IMR-90 (cell line): Measurements from ENCODE around the gene RNF19B. TPM values are rescaled to one million over a fixed set of nuclear protein-coding genes. Genes with fewer than 3 reads are reported as not detected.

ENCODE experiments used
- ATAC-seq: fragments of 200-7000 bp; cut with Tn5 transposase; 2 replicates; pipeline ENCODE4 v1.9.1; 2020; ENCODE audit warnings: low read depth, mild to moderate bottlenecking, moderate library complexity
- BruUV-seq: library from RNA; stranded (reverse); fragments of 400-500 nt; replicated peaks from 2 replicates; lab custom pipeline; 2021; lab: Mats Ljungman, UMichigan
- CTCF ChIA-PET: fragments of 300-600 bp; formaldehyde crosslinking; extraction: SDS; loops from one replicate; lab custom pipeline; 2021; ENCODE audit warnings: antibody characterized with exemption; lab: Yijun Ruan, JAX
- POLR2A ChIA-PET: fragments of 300-600 bp; sonication (Branson Sonifier 250); formaldehyde crosslinking; loops from one replicate; lab custom pipeline; 2022; ENCODE audit warnings: antibody characterized with exemption; ENCODE audit not compliant: unreplicated experiment; lab: Charles Lee
- DNase-seq: peaks from one replicate; pipeline ENCODE4 v3.0.0; 2013
- H2AFZ ChIP-seq: replicated peaks from 2 replicates; pipeline ENCODE3; 2013; ENCODE audit warnings: low read length, mild to moderate bottlenecking; ENCODE audit not compliant: poor library complexity
- H2AK5ac ChIP-seq: 2 replicates; pipeline ENCODE4 v1.6.1; 2013; ENCODE audit warnings: low read depth, low read length, inconsistent platforms
- H2AK9ac ChIP-seq: replicated peaks from 2 replicates; pipeline ENCODE3; 2013; ENCODE audit warnings: mild to moderate bottlenecking, low read depth, low read length, moderate library complexity; ENCODE audit not compliant: poor library complexity
- H2BK120ac ChIP-seq: 2 replicates; pipeline ENCODE4 v1.6.1; 2013; ENCODE audit warnings: low read depth, low read length, inconsistent platforms
- H2BK15ac ChIP-seq: 3 replicates; pipeline ENCODE4 v1.6.1; 2013; ENCODE audit warnings: low read depth, low read length, inconsistent platforms
- H2BK20ac ChIP-seq: 2 replicates; pipeline ENCODE4 v1.6.1; 2013; ENCODE audit warnings: low read depth, mild to moderate bottlenecking, inconsistent platforms, low read length, moderate library complexity
- H2BK5ac ChIP-seq: 2 replicates; pipeline ENCODE4 v1.6.1; 2013; ENCODE audit warnings: mild to moderate bottlenecking, low read depth, low read length, inconsistent platforms; ENCODE audit not compliant: poor library complexity, severe bottlenecking
- H3K14ac ChIP-seq: replicated peaks from 2 replicates; pipeline ENCODE4 v1.6.1; 2013; ENCODE audit warnings: low read depth, low read length, inconsistent platforms
- H3K18ac ChIP-seq: 2 replicates; pipeline ENCODE4 v1.6.1; 2013; ENCODE audit warnings: low read depth, low read length, control low read depth
- H3K23ac ChIP-seq: 2 replicates; pipeline ENCODE4 v1.6.1; 2013; ENCODE audit warnings: low read depth, low read length, inconsistent platforms
- H3K27ac ChIP-seq: 2 replicates; pipeline ENCODE4 v1.5.1; 2013; ENCODE audit warnings: mild to moderate bottlenecking, control low read depth, low read length; ENCODE audit not compliant: insufficient read depth
- H3K27me3 ChIP-seq: 2 replicates; pipeline ENCODE4 v1.6.1; 2013; ENCODE audit warnings: low read length; ENCODE audit not compliant: control insufficient read depth, insufficient read depth
- H3K36me3 ChIP-seq: 2 replicates; pipeline ENCODE4 v1.6.1; 2013; ENCODE audit warnings: low read length, mixed read lengths; ENCODE audit not compliant: control insufficient read depth, insufficient read depth
- H3K4ac ChIP-seq: 2 replicates; pipeline ENCODE4 v1.6.1; 2013; ENCODE audit warnings: low read depth, low read length, inconsistent platforms
- H3K4me1 ChIP-seq: 2 replicates; pipeline ENCODE4 v1.6.1; 2013; ENCODE audit warnings: low read length, mixed read lengths; ENCODE audit not compliant: control insufficient read depth, insufficient read depth
- H3K4me2 ChIP-seq: 2 replicates; pipeline ENCODE4 v1.6.1; 2013; ENCODE audit warnings: low read depth, mild to moderate bottlenecking, control low read depth, low read length, moderate library complexity
- H3K4me3 ChIP-seq: 2 replicates; pipeline ENCODE4 v1.5.1; 2013; ENCODE audit warnings: low read depth, mild to moderate bottlenecking, control low read depth, low read length, moderate library complexity; ENCODE audit not compliant: insufficient read depth
- H3K56ac ChIP-seq: 2 replicates; pipeline ENCODE4 v1.6.1; 2013; ENCODE audit warnings: low read length, inconsistent platforms; ENCODE audit not compliant: insufficient read depth; ENCODE audit errors: extremely low read depth
- H3K79me1 ChIP-seq, 2 experiments: 2 replicates each; pipeline ENCODE4 v1.6.1; 2013; ENCODE audit warnings: low read length in 2 of 2, inconsistent platforms in 1 of 2, low read depth in 1 of 2
- H3K9ac ChIP-seq: 2 replicates; pipeline ENCODE4 v1.6.1; 2013; ENCODE audit warnings: low read depth, low read length, control low read depth
- H3K9me1 ChIP-seq: 2 replicates; pipeline ENCODE4 v1.6.1; 2013; ENCODE audit warnings: low read length, inconsistent platforms; ENCODE audit not compliant: insufficient read depth
- H3K9me3 ChIP-seq: 2 replicates; pipeline ENCODE4 v1.6.1; 2013; ENCODE audit warnings: low read length; ENCODE audit not compliant: control insufficient read depth, insufficient read depth
- H4K20me1 ChIP-seq: 2 replicates; pipeline ENCODE4 v1.6.1; 2013; ENCODE audit warnings: low read length, inconsistent platforms; ENCODE audit not compliant: insufficient read depth
- H4K5ac ChIP-seq: 2 replicates; pipeline ENCODE4 v1.6.1; 2013; ENCODE audit warnings: mild to moderate bottlenecking, low read depth, low read length, control low read depth
- H4K8ac ChIP-seq, 2 experiments: 2 replicates each; pipeline ENCODE4 v1.6.1; 2013; ENCODE audit warnings: low read depth in 2 of 2, low read length in 2 of 2, control low read depth in 1 of 2, inconsistent platforms in 1 of 2
- H4K91ac ChIP-seq: 2 replicates; pipeline ENCODE4 v1.6.1; 2013; ENCODE audit warnings: low read depth, low read length, inconsistent platforms; ENCODE audit not compliant: insufficient read depth
- BHLHE40 ChIP-seq: fragments of 150-350 bp; IDR thresholded peaks from 2 replicates; pipeline ENCODE4 v1.6.1; 2016; ENCODE audit warnings: mild to moderate bottlenecking, low read depth, low read length
- CEBPB ChIP-seq: IDR thresholded peaks from 2 replicates; pipeline ENCODE4 v1.6.1; 2012; ENCODE audit warnings: low read depth, low read length, improper control_type of control experiment
- CHD1 ChIP-seq: IDR thresholded peaks from 2 replicates; pipeline ENCODE4 v1.6.1; 2012; ENCODE audit warnings: low read depth, low read length, improper control_type of control experiment
- CTCF ChIP-seq: conservative IDR thresholded peaks from 2 replicates; pipeline ENCODE4 v1.5.1; 2012; ENCODE audit warnings: mild to moderate bottlenecking, low read depth, low read length, improper control_type of control experiment
- ELK1 ChIP-seq: fragments of 150-350 bp; IDR thresholded peaks from 2 replicates; pipeline ENCODE4 v1.6.1; 2016; ENCODE audit warnings: low read depth, mild to moderate bottlenecking, low read length, moderate library complexity, borderline replicate concordance
- FOS ChIP-seq: fragments of 150-350 bp; IDR thresholded peaks from 2 replicates; pipeline ENCODE4 v1.6.1; 2016; ENCODE audit warnings: low read depth, low read length
- MAZ ChIP-seq: IDR thresholded peaks from 2 replicates; pipeline ENCODE4 v1.6.1; 2012; ENCODE audit warnings: low read depth, mild to moderate bottlenecking, low read length, improper control_type of control experiment, moderate library complexity, borderline replicate concordance
- NFE2L2 ChIP-seq: fragments of 150-350 bp; IDR thresholded peaks from 2 replicates; pipeline ENCODE4 v1.6.1; 2016; ENCODE audit warnings: low read depth, mild to moderate bottlenecking, low read length
- POLR2A ChIP-seq: IDR thresholded peaks from 2 replicates; pipeline ENCODE4 v1.6.1; 2012; ENCODE audit warnings: mild to moderate bottlenecking, low read depth, low read length
- RAD21 ChIP-seq: IDR thresholded peaks from 2 replicates; pipeline ENCODE4 v1.6.1; 2012; ENCODE audit warnings: low read length, improper control_type of control experiment
- RFX5 ChIP-seq: IDR thresholded peaks from 2 replicates; pipeline ENCODE4 v1.8.0; 2012; ENCODE audit warnings: low read depth, mild to moderate bottlenecking, low read length, moderate library complexity
- SMC3 ChIP-seq: fragments of 150-350 bp; IDR thresholded peaks from 2 replicates; pipeline ENCODE4 v1.6.1; 2016; ENCODE audit warnings: low read depth, mild to moderate bottlenecking, antibody characterized with exemption, low read length, moderate library complexity
- USF2 ChIP-seq: fragments of 150-350 bp; IDR thresholded peaks from 2 replicates; pipeline ENCODE4 v1.6.1; 2017; ENCODE audit warnings: mild to moderate bottlenecking, antibody characterized with exemption, low read length, low read depth
- WGBS, 2 experiments: methylation state at CpG; one replicate each; pipeline versions ENCODE4 v1.1.5 to v1.1.7; 2013; ENCODE audit warnings: missing lambda C conversion rate in 2 of 2; ENCODE audit not compliant: insufficient read length in 1 of 2; ENCODE audit errors: extremely low coverage in 2 of 2; 5-methylcytosine and 5-hydroxymethylcytosine counted together
- dilution Hi-C: fragments of 300-500 bp; cut with HindIII; formaldehyde crosslinking; loops from one replicate; pipeline ENCODE4 v1.14.3; 2018; ENCODE audit warnings: low sequenced_read_pairs; ENCODE audit not compliant: unreplicated experiment
- in situ Hi-C: fragments of 300-500 bp; cut with MboI; formaldehyde crosslinking; loops from 3 replicates; pipeline ENCODE4 v1.14.3; 2019; ENCODE audit warnings: low sequenced_read_pairs, inconsistent platforms, mixed read lengths
- intact Hi-C: fragments of 100-400 bp; cut with micrococcal nuclease; formaldehyde crosslinking; loops from 2 replicates; pipeline ENCODE4 v1.10.0; 2022
- polyA plus RNA-seq, 3 experiments: library from polyadenylated mRNA; depleted of rRNA; stranded (reverse); fragments of >200 nt; gene quantifications; 2 replicates each; pipeline ENCODE4 v1.2.3, GENCODE V29; 2012; ENCODE audit warnings: low replicate concordance in 1 of 3
- total RNA-seq: library from RNA; depleted of rRNA; stranded (reverse); fragments of >200 nt; gene quantifications from 2 replicates; pipeline ENCODE4 v1.2.3, GENCODE V29; 2012

RNF19B gene
- total and polyA plus RNA-seq, 2 of the 4 experiments (the other 2 are of a cell fraction) = 10.0 to 11.6 TPM

- Histone ChIP-seq H2AFZ (no peak overlapping the region), H3K23ac (no peak overlapping the region), H3K9me3 (no peaks in the 10 kb centered on the region), H2BK20ac (no peak overlapping the region), H4K91ac (no peak overlapping the region), H4K20me1 (no peaks in the 10 kb centered on the region), H3K4me1 (no peaks in the 10 kb centered on the region), H3K36me3 (no peaks in the 10 kb centered on the region), H3K18ac (no peak overlapping the region), H3K9me1 (no peaks in the 10 kb centered on the region), H2AK9ac (no peak overlapping the region), H3K27me3 (peaks cover 2% of the 10 kb centered on the region), H3K4me2 (no peak overlapping the region), H2BK5ac (no peak overlapping the region), H3K56ac (no peak overlapping the region), H2BK15ac (no peak overlapping the region), H3K9ac (no peak overlapping the region), H3K14ac (no peak overlapping the region), H3K4me3 (no peak overlapping the region), H3K4ac (no peak overlapping the region), H2AK5ac (no peak overlapping the region), H4K8ac (no peak overlapping the region), H4K5ac (no peak overlapping the region), H3K79me1 (no peaks in the 10 kb centered on the region), H2BK120ac (no peak overlapping the region), H3K27ac (no peak overlapping the region)
- in situ Hi-C loops (no loop called here), intact Hi-C loops (no loop called here), dilution Hi-C loops (no loop called here)
- POLR2A ChIA-PET = no interaction called here
- no peak for TF ChIP-seq CHD1
- no peak for TF ChIP-seq CTCF
- no peak for TF ChIP-seq RAD21
- TF ChIP-seq POLR2A = no peak
- no peak for TF ChIP-seq USF2
- no peak for TF ChIP-seq BHLHE40
- no peak for TF ChIP-seq ELK1
- no peak for TF ChIP-seq RFX5
- no peak for TF ChIP-seq NFE2L2
- TF ChIP-seq FOS = no peak
- no peak for TF ChIP-seq MAZ
- no peak for TF ChIP-seq SMC3
- no peak for TF ChIP-seq CEBPB
- WGBS, 2 experiments = no CpG with 5 or more reads among the region's 8 CpGs
- CTCF ChIA-PET = interaction anchor here (1.0 kb wide), 1 partner anchor 78 kb away, joined by 3 read pairs; no protein-coding TSS in a partner anchor
- no peak for DNase-seq
- ATAC-seq = no peak
- BruUV-seq = no TSS peak
Observed at GRCh38 chr1:32928715-32929114, 35.9 kb downstream of the RNF19B start.
